Measurements from ENCODE around the gene MACROH2A1. TPM values are rescaled to one million over a fixed set of nuclear protein-coding genes. Genes with fewer than 3 reads are reported as not detected.

The MACROH2A1 gene
- total and polyA plus RNA-seq, 2 of the 4 experiments (the other 2 are of a cell fraction) = 122 to 126 TPM

DNA sequence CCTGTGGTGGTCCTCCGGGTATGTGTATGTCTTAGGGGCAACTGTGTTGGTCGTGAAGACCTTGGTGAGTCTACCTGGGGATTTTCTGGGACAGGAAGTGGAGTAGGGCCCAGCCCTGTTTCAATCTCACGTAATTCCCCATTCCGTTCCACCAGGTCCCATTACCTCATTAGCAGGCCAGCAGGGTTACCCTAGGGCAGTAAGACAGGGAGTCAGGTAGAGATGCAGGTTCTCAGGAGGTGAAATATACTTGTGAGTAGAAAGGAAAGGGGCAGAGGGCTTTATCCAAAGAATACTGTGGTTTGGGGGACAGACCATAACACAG is 56.5 kb downstream of the MACROH2A1 start:
- Histone ChIP-seq H3K9me1 (ENCODE audit: insufficient read depth, low read length) (peaks cover 27% of the 10 kb centered on the region), H4K20me1 (ENCODE audit: insufficient read depth, low read length) (0 out of 2 replicates have a peak, but pooled peaks cover 5% of the 10 kb centered on the region), H3K4ac (ENCODE audit: low read depth, low read length) (no peak overlapping the region), H2AK5ac (ENCODE audit: low read depth, low read length) (no peak overlapping the region), H4K8ac (ENCODE audit: low read depth in 2 of 2, low read length in 2 of 2) (no peak overlapping the region), H3K18ac (ENCODE audit: low read depth, low read length) (no peak overlapping the region), H3K4me2 (ENCODE audit: low read depth, low read length) (no peak overlapping the region), H2BK15ac (ENCODE audit: low read depth, low read length) (no peak overlapping the region), H2AFZ (replicated peaks; ENCODE audit: low read length, poor library complexity) (no peak overlapping the region), H3K79me1 (ENCODE audit: low read depth in 1 of 2, low read length in 2 of 2) (peaks cover 21 to 69% of the 10 kb centered on the region in 2 experiments; a peak in 3 of 4 replicates), H2BK120ac (ENCODE audit: low read depth, low read length) (no peak overlapping the region), H3K9me3 (ENCODE audit: control insufficient read depth, insufficient read depth, low read length) (no peaks in the 10 kb centered on the region), H3K14ac (replicated peaks; ENCODE audit: low read depth, low read length) (no peak overlapping the region), H3K23ac (ENCODE audit: low read depth, low read length) (no peak overlapping the region), H3K27ac (ENCODE audit: insufficient read depth, low read length) (no peak overlapping the region), H3K9ac (ENCODE audit: low read depth, low read length) (no peak overlapping the region), H2BK5ac (ENCODE audit: low read depth, low read length, poor library complexity, severe bottlenecking) (no peak overlapping the region), H2AK9ac (replicated peaks; ENCODE audit: low read depth, low read length, poor library complexity) (no peak overlapping the region), H3K27me3 (ENCODE audit: control insufficient read depth, insufficient read depth, low read length) (no peaks in the 10 kb centered on the region), H3K4me1 (ENCODE audit: control insufficient read depth, insufficient read depth, low read length) (peaks cover 13% of the 10 kb centered on the region), H3K56ac (ENCODE audit: extremely low read depth, insufficient read depth, low read length) (no peak overlapping the region), H2BK20ac (ENCODE audit: low read depth, low read length) (no peak overlapping the region), H3K4me3 (ENCODE audit: insufficient read depth, low read depth, low read length) (no peak overlapping the region), H4K5ac (ENCODE audit: low read depth, low read length) (no peak overlapping the region), H3K36me3 (ENCODE audit: control insufficient read depth, insufficient read depth, low read length) (peaks cover 79% of the 10 kb centered on the region), H4K91ac (ENCODE audit: insufficient read depth, low read depth, low read length) (no peak overlapping the region)
- no peak for ATAC-seq (ENCODE audit: low read depth)
- POLR2A ChIA-PET (ENCODE audit: unreplicated experiment) = no interaction called here
- intact Hi-C loops (cut with micrococcal nuclease) = no loop called here
- BruUV-seq (replicated peaks) = no TSS peak
- dilution Hi-C loops (cut with HindIII; ENCODE audit: low sequenced_read_pairs, unreplicated experiment) = no loop called here
- no CpG with 5 or more reads among the region's 4 CpGs for WGBS, 2 experiments (ENCODE audit: extremely low coverage in 2 of 2, insufficient read length in 1 of 2)
- CTCF ChIA-PET = interaction anchor here (0.9 kb wide), 1 partner anchor 134 kb away, joined by 3 read pairs; no protein-coding TSS in a partner anchor
- TF ChIP-seq RCOR1 (IDR thresholded peaks at IDR 0.05; ENCODE audit: insufficient replicate concordance, low read length) = no peak
- TF ChIP-seq RFX5 (IDR thresholded peaks at IDR 0.05; ENCODE audit: low read depth, low read length) = no peak
- TF ChIP-seq, protein P1, sequence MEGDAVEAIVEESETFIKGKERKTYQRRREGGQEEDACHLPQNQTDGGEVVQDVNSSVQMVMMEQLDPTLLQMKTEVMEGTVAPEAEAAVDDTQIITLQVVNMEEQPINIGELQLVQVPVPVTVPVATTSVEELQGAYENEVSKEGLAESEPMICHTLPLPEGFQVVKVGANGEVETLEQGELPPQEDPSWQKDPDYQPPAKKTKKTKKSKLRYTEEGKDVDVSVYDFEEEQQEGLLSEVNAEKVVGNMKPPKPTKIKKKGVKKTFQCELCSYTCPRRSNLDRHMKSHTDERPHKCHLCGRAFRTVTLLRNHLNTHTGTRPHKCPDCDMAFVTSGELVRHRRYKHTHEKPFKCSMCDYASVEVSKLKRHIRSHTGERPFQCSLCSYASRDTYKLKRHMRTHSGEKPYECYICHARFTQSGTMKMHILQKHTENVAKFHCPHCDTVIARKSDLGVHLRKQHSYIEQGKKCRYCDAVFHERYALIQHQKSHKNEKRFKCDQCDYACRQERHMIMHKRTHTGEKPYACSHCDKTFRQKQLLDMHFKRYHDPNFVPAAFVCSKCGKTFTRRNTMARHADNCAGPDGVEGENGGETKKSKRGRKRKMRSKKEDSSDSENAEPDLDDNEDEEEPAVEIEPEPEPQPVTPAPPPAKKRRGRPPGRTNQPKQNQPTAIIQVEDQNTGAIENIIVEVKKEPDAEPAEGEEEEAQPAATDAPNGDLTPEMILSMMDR (conservative IDR thresholded peaks at IDR 0.05; ENCODE audit: low read depth, low read length) = no peak
- no peak for TF ChIP-seq CHD1 (IDR thresholded peaks at IDR 0.05; ENCODE audit: low read depth, low read length)
- no peak for TF ChIP-seq MAFK (IDR thresholded peaks at IDR 0.05; ENCODE audit: low read depth, low read length)
- no peak for TF ChIP-seq MAZ (IDR thresholded peaks at IDR 0.05; ENCODE audit: borderline replicate concordance, low read depth, low read length)
- TF ChIP-seq MXI1 (IDR thresholded peaks at IDR 0.05; ENCODE audit: borderline replicate concordance, low read depth, low read length) = no peak
- TF ChIP-seq, protein P2, sequence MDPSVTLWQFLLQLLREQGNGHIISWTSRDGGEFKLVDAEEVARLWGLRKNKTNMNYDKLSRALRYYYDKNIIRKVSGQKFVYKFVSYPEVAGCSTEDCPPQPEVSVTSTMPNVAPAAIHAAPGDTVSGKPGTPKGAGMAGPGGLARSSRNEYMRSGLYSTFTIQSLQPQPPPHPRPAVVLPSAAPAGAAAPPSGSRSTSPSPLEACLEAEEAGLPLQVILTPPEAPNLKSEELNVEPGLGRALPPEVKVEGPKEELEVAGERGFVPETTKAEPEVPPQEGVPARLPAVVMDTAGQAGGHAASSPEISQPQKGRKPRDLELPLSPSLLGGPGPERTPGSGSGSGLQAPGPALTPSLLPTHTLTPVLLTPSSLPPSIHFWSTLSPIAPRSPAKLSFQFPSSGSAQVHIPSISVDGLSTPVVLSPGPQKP (IDR thresholded peaks at IDR 0.05; ENCODE audit: borderline replicate concordance, low read depth, low read length) = no peak
- TF ChIP-seq FOS (IDR thresholded peaks at IDR 0.05; ENCODE audit: low read depth, low read length) = no peak
- no peak for TF ChIP-seq SMC3 (IDR thresholded peaks at IDR 0.05; ENCODE audit: low read depth, low read length)
- no peak for TF ChIP-seq RAD21 (IDR thresholded peaks at IDR 0.05; ENCODE audit: low read length)
- no peak for TF ChIP-seq CEBPB (IDR thresholded peaks at IDR 0.05; ENCODE audit: low read depth, low read length)
- no peak for DNase-seq
- in situ Hi-C loops (cut with MboI; ENCODE audit: low sequenced_read_pairs) = no loop called here

All from IMR-90 (cell line).